ENCODE results near the gene SMARCC2. TPM values are rescaled to one million over a fixed set of nuclear protein-coding genes. Genes with fewer than 3 reads are reported as not detected.

SMARCC2 gene
- total and polyA plus RNA-seq, 4 experiments from 2014 or later: 27.0 to 199 (median 142) TPM

DNA sequence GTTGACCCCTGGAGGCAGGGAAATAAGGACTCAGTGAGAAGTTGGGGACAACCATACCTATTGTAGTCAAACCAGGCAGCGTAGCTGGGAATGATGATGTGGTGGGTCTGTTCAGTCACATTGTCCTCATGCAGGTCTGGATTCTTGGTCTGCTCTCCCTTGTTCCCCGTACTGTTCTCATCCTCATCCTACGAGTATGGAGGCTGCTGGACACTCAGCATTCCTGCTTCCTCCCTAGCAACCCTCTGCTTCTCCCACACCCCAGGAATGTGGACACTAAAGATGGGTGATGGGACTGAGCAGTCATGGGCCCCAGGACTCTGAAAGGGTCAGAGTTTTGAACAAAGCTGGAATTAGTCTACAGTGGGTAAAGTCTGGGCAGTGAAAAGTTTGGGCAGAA is 10.9 kb downstream of the SMARCC2 start:
- H3K36me3 ChIP-seq (ENCODE audit: insufficient read depth, low read length): peaks cover 65% of the 10 kb centered on the region
- Mint-ChIP-seq H3K4me3 (no peak overlapping the region), H3K27ac (peak overlapping the region in 3 of 7 donors; percentile 18 to 43 (median 39)), H3K4me1 (peaks cover 0 to 3% (median 0%) of the 10 kb centered on the region in 4 donors), H3K9me3 (no peaks in the 10 kb centered on the region), H3K36me3 (peaks cover 51 to 77% of the 10 kb centered on the region in 2 donors), H3K27me3 (no peaks in the 10 kb centered on the region)
- H3K9me3 ChIP-seq (ENCODE audit: control insufficient read depth in 1 of 2, low read length in 2 of 2): no peaks in the 10 kb centered on the region
- no peak overlapping the region for H3K27ac ChIP-seq (ENCODE audit: low read depth, low read length)
- intact Hi-C loops (cut with micrococcal nuclease): no loop called here
- ChIA-PET POLR2A (ENCODE audit: partially characterized antibody) (interaction anchor here (0.5 to 2.5 kb wide), 4 partner anchors 11 to 236 kb away, joined by 3 to 13 read pairs (median 4); partner anchors contain the start of genes ESYT1 and SMARCC2), CTCF (ENCODE audit: partially characterized antibody) (interaction anchor here (0.9 to 1.0 kb wide), 2 partner anchors 12 to 59 kb away, joined by 3 to 4 read pairs; no protein-coding TSS in a partner anchor)
- DNase-seq: no peak
- no peaks in the 10 kb centered on the region for H3K4me1 ChIP-seq (ENCODE audit: insufficient read depth, low read length)
- no peak overlapping the region for H3K4me3 ChIP-seq (ENCODE audit: low read length in 2 of 2)
- no peaks in the 10 kb centered on the region for H3K27me3 ChIP-seq (ENCODE audit: insufficient read depth, low read length)

DNA sequence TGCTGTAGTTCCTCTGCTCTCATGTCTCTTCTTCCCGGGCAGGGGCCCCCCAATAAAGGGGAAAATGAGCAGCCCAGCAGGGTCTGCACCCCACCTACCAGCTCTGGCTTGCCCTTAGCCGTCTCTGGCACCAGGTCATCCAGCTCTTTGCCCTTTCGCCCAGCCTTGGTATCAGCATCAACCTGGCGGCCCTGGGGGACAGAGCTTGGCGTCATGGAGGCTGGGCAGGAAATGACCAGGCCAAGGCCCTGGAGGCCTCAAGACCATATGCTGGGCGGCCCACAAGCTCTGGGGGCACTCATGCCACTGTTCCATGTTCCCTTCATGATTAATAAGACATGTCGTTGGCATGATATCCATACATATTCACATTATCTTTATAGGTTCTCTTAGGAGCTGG is 16.4 kb downstream of the SMARCC2 start:
- H3K36me3 Mint-ChIP-seq: peaks cover 43 to 80% of the 10 kb centered on the region in 2 donors
- H3K36me3 ChIP-seq (ENCODE audit: insufficient read depth, low read length): peaks cover 74% of the 10 kb centered on the region
- intact Hi-C loops (cut with micrococcal nuclease): no loop called here
- ChIA-PET POLR2A (ENCODE audit: partially characterized antibody) (interaction anchor here (0.7 to 1.5 kb wide), 4 partner anchors 10 to 21 kb away, joined by 3 to 7 read pairs (median 4); partner anchors contain the start of genes MYL6, MYL6B and SMARCC2), CTCF (ENCODE audit: partially characterized antibody) (interaction anchor here (0.9 to 1.2 kb wide), 3 partner anchors 11 to 17 kb away, joined by 3 read pairs; no protein-coding TSS in a partner anchor)
- H3K27me3 ChIP-seq (ENCODE audit: insufficient read depth, low read length): no peaks in the 10 kb centered on the region
- no peaks in the 10 kb centered on the region for H3K4me1 ChIP-seq (ENCODE audit: insufficient read depth, low read length)
- H3K9me3 ChIP-seq (ENCODE audit: control insufficient read depth in 1 of 2, low read length in 2 of 2): no peaks in the 10 kb centered on the region
- no peak overlapping the region for H3K4me3 ChIP-seq (ENCODE audit: low read length in 2 of 2)
- DNase-seq: no peak
- no peaks in the 10 kb centered on the region for H3K9me3 Mint-ChIP-seq
- H3K4me3 Mint-ChIP-seq: no peak overlapping the region
- peak overlapping the region in 1 of 7 donors; percentile 59 for H3K27ac Mint-ChIP-seq
- H3K27ac ChIP-seq (ENCODE audit: low read depth, low read length): no peak overlapping the region
- H3K27me3 Mint-ChIP-seq: no peaks in the 10 kb centered on the region
- peaks cover 0 to 3% (median 0%) of the 10 kb centered on the region in 4 donors for H3K4me1 Mint-ChIP-seq

DNA sequence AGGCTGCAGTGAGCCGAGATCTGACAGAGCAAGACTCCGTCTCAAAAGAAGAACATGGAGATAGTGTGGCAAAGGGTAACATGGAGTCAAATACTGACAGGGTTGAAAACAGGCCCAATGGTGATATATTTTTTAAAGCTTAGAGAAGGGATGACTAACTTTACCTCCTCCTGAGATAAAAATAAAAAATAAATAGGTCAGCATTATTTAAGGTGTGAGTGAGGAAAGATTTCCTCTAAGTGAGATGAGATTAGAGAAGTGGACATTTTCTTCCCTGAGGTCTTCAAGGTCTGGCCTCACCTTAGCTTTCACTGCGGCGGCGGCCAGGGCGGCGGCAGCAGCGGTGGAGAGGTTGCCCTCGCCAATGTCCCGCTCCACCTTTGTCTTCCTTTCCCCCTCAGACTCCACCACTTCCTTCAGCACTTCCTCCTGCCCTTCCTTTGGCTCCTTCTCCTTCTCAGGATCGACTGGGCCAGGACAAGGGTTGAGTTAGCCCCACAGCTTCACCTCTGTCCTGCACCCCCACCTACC is 20.0 kb downstream of the SMARCC2 start:
- peaks cover 0 to 5% (median 3%) of the 10 kb centered on the region in 4 donors for H3K4me1 Mint-ChIP-seq
- Histone ChIP-seq H3K27ac (ENCODE audit: low read depth, low read length) (no peak overlapping the region), H3K4me3 (ENCODE audit: low read length in 2 of 2) (no peak overlapping the region), H3K27me3 (ENCODE audit: insufficient read depth, low read length) (no peaks in the 10 kb centered on the region), H3K9me3 (ENCODE audit: control insufficient read depth in 1 of 2, low read length in 2 of 2) (no peaks in the 10 kb centered on the region), H3K4me1 (ENCODE audit: insufficient read depth, low read length) (no peaks in the 10 kb centered on the region), H3K36me3 (ENCODE audit: insufficient read depth, low read length) (peaks cover 74% of the 10 kb centered on the region)
- no peaks in the 10 kb centered on the region for H3K27me3 Mint-ChIP-seq
- CTCF ChIA-PET (ENCODE audit: partially characterized antibody): no interaction called here
- no peak overlapping the region for H3K4me3 Mint-ChIP-seq
- H3K9me3 Mint-ChIP-seq: no peaks in the 10 kb centered on the region
- no peak for DNase-seq
- intact Hi-C loops (cut with micrococcal nuclease): no loop called here
- peak overlapping the region in 6 of 7 donors; percentile 32 to 88 (median 72) for H3K27ac Mint-ChIP-seq
- H3K36me3 Mint-ChIP-seq: peaks cover 44 to 78% of the 10 kb centered on the region in 2 donors
- POLR2A ChIA-PET (ENCODE audit: partially characterized antibody): interaction anchor here (0.6 to 1.4 kb wide), 5 partner anchors 10 to 20 kb away, joined by 3 to 5 read pairs (median 3); partner anchors contain the start of genes MYL6B and SMARCC2

DNA sequence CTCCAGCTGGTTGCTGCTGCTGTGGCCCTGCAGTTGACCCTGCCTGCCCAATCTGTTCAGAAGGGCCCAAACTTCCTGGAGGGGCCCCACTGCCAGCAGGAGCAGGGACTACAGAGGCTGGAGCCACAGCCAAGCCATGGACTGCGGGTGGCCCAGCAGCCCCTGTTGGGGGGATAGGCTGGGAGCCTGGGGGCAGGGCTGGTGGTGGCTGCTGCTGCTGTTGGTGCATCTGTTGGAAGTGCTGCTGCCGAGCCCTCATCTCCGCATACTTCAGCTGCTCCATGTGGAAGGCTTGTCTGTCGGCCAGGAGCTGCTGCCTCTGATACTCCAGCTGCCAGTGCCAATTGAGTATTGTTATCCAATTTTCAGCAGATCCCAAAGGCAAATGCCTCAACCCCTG is 23.9 kb downstream of the SMARCC2 start:
- no peaks in the 10 kb centered on the region for H3K27me3 Mint-ChIP-seq
- peaks cover 49 to 75% of the 10 kb centered on the region in 2 donors for H3K36me3 Mint-ChIP-seq
- H3K27ac ChIP-seq (ENCODE audit: low read depth, low read length): no peak overlapping the region

DNA sequence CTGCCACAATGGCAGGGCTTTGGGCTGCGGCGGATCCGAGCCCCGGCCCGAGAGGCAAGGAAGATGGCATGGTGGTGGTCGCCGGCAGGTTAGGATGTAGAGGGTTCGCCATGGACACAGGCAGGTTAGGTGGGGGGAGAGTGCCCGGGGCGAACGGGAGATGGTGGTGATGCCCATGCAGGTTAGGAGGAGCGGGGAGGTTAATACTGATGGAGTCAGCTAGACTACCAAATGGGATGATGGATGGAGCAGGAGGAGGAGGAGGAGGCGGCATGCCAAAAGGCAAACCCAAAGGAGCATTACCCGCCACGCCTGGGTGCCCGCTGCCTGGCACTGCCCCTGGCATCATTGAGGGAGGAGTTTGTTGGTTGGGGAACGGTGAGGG is 24.9 kb downstream of the SMARCC2 start:
- Mint-ChIP-seq H3K27me3 (no peaks in the 10 kb centered on the region), H3K9me3 (no peaks in the 10 kb centered on the region), H3K4me1 (peaks cover 17 to 40% (median 26%) of the 10 kb centered on the region in 4 donors), H3K4me3 (peak overlapping the region in 1 of 8 donors; percentile 36), H3K36me3 (peaks cover 48 to 75% of the 10 kb centered on the region in 2 donors), H3K27ac (peak overlapping the region in 3 of 7 donors; percentile 35 to 96 (median 42))
- no peaks in the 10 kb centered on the region for H3K9me3 ChIP-seq (ENCODE audit: control insufficient read depth in 1 of 2, low read length in 2 of 2)
- no peaks in the 10 kb centered on the region for H3K27me3 ChIP-seq (ENCODE audit: insufficient read depth, low read length)
- no peak overlapping the region for H3K4me3 ChIP-seq (ENCODE audit: low read length in 2 of 2)
- intact Hi-C loops (cut with micrococcal nuclease): no loop called here
- H3K27ac ChIP-seq (ENCODE audit: low read depth, low read length): no peak overlapping the region
- CTCF ChIA-PET (ENCODE audit: partially characterized antibody): interaction anchor here (2.3 kb wide), 1 partner anchor 24 kb away, joined by 8 read pairs; no protein-coding TSS in a partner anchor
- DNase-seq: no peak
- POLR2A ChIA-PET (ENCODE audit: partially characterized antibody): interaction anchor here (1.0 to 4.1 kb wide), 6 partner anchors 12 to 300 kb away, joined by 4 to 20 read pairs (median 8); partner anchors contain the start of genes ESYT1 and PA2G4
- H3K36me3 ChIP-seq (ENCODE audit: insufficient read depth, low read length): peaks cover 71% of the 10 kb centered on the region
- H3K4me1 ChIP-seq (ENCODE audit: insufficient read depth, low read length): peaks cover 26% of the 10 kb centered on the region

More for the DNA sequence above, 23.9 kb downstream of the SMARCC2 start:
- no peaks in the 10 kb centered on the region for H3K9me3 Mint-ChIP-seq
- no peaks in the 10 kb centered on the region for H3K27me3 ChIP-seq (ENCODE audit: insufficient read depth, low read length)
- peak overlapping the region in 6 of 7 donors; percentile 6 to 86 (median 64) for H3K27ac Mint-ChIP-seq
- DNase-seq: no peak
- peaks cover 16% of the 10 kb centered on the region for H3K4me1 ChIP-seq (ENCODE audit: insufficient read depth, low read length)
- no peaks in the 10 kb centered on the region for H3K9me3 ChIP-seq (ENCODE audit: control insufficient read depth in 1 of 2, low read length in 2 of 2)
- no peak overlapping the region for H3K4me3 Mint-ChIP-seq
- POLR2A ChIA-PET (ENCODE audit: partially characterized antibody): interaction anchor here (0.9 to 2.7 kb wide), 9 partner anchors 23 to 299 kb away, joined by 3 to 16 read pairs (median 4); partner anchors contain the start of genes ESYT1, RNF41 and ZC3H10
- H3K4me1 Mint-ChIP-seq: peaks cover 9 to 30% (median 16%) of the 10 kb centered on the region in 4 donors
- CTCF ChIA-PET (ENCODE audit: partially characterized antibody): interaction anchor here (0.9 to 2.3 kb wide), 5 partner anchors 23 to 299 kb away, joined by 3 to 8 read pairs (median 6); partner anchors contain the start of genes RNF41 and ZC3H10
- no peak overlapping the region for H3K4me3 ChIP-seq (ENCODE audit: low read length in 2 of 2)
- intact Hi-C loops (cut with micrococcal nuclease): no loop called here
- H3K36me3 ChIP-seq (ENCODE audit: insufficient read depth, low read length): peaks cover 73% of the 10 kb centered on the region

DNA sequence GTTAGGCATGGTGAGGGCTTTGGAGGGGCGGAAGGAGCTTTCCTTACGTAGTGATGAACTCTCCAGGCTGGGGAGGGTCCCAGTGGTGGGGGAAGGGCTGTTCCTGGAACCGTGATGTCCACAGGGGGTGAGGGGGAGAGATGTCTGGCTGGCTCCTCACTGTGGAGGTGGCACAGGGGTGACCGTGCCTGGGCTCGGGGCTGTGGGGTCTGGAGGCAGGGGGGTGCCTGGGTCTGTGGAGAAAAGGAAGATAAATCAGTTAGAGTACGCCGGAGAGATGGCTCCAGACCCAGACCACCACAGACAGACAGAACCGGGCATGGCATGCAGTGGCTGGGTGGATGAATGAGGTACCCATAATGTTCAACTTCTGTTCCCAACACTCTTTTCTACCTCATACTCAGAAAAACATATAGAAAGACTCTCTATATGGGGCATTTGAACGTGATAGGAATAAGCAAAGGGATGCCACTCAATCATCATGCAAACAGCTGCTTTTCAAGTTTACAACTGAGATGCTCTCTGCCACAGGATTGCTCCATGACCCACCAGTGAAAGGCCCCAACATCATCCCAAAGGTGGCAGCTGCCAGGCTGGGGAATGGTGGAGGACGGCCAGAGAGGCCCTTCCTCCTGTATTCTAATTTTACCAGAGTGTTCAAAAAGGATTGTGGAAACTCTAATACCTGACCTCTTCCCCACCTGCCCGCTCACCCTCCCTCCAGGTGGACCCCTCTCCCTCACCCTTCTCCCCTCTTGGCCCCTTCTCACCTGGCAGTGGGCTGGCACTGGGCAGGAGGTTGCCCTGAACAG is 25.5 kb downstream of the SMARCC2 start:
- Histone ChIP-seq H3K4me1 (ENCODE audit: insufficient read depth, low read length) (peaks cover 30% of the 10 kb centered on the region), H3K9me3 (ENCODE audit: control insufficient read depth in 1 of 2, low read length in 2 of 2) (no peaks in the 10 kb centered on the region), H3K4me3 (ENCODE audit: low read length in 2 of 2) (no peak overlapping the region), H3K27me3 (ENCODE audit: insufficient read depth, low read length) (no peaks in the 10 kb centered on the region), H3K27ac (ENCODE audit: low read depth, low read length) (no peak overlapping the region), H3K36me3 (ENCODE audit: insufficient read depth, low read length) (peaks cover 65% of the 10 kb centered on the region)
- peaks cover 48 to 78% of the 10 kb centered on the region in 2 donors for H3K36me3 Mint-ChIP-seq
- CTCF ChIA-PET (ENCODE audit: partially characterized antibody): interaction anchor here (1.0 to 2.3 kb wide), 6 partner anchors 19 to 46 kb away, joined by 3 to 8 read pairs (median 5); partner anchors contain the start of gene ZC3H10
- DNase-seq: no peak
- H3K27me3 Mint-ChIP-seq: no peaks in the 10 kb centered on the region
- H3K9me3 Mint-ChIP-seq: no peaks in the 10 kb centered on the region
- intact Hi-C loops (cut with micrococcal nuclease): no loop called here
- POLR2A ChIA-PET (ENCODE audit: partially characterized antibody): interaction anchor here (1.0 to 10.8 kb wide), 14 partner anchors 8 to 304 kb away, joined by 3 to 236 read pairs (median 8); partner anchors contain the start of genes ESYT1, PA2G4, RPL41 and SMARCC2
- peaks cover 22 to 46% (median 31%) of the 10 kb centered on the region in 4 donors for H3K4me1 Mint-ChIP-seq
- peak overlapping the region in 2 of 8 donors; percentile 15 to 36 for H3K4me3 Mint-ChIP-seq
- H3K27ac Mint-ChIP-seq: peak overlapping the region; percentile 9 to 96 (median 53)
